HFF-Myc (cell line): ENCODE data around the gene EEPD1.

Experiments used
- DNase-seq: peaks from one replicate; pipeline ENCODE4 v3.0.0-alpha.2; 2011; ENCODE audit warnings: low read depth; ENCODE audit errors: extremely low read depth
- H3K4me3 ChIP-seq: replicated peaks from 2 replicates; pipeline ENCODE4 v1.5.1; 2011; ENCODE audit warnings: low read depth, mild to moderate bottlenecking, control low read depth, low read length
- TF ChIP-seq, protein P1 (sequence below): IDR thresholded peaks from 2 replicates; pipeline ENCODE4 v1.5.1; 2012; ENCODE audit warnings: mild to moderate bottlenecking, low read depth, low read length, control low read depth; ENCODE audit errors: missing control alignments

Gene EEPD1

DNA sequence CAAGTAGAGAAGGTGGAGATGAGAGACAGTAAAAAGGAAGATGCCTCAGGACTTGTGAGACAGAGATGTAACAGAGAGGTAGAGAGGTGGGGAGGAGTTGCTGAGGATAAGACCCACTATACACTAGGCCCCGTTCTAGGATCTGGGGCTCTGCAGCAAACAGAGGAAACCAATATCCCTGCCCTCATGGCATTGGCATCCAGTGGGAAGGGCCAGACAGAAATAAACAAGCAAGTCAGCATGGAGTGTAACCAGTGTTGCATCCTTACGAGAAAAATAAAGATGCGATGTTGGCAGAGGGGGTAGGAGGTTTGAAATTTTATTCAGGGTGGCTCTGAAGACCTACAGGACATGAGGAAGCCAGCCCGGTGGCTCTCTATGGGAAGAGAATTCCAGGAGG, 22.0 kb upstream of the EEPD1 start:
- TF ChIP-seq, protein P1, sequence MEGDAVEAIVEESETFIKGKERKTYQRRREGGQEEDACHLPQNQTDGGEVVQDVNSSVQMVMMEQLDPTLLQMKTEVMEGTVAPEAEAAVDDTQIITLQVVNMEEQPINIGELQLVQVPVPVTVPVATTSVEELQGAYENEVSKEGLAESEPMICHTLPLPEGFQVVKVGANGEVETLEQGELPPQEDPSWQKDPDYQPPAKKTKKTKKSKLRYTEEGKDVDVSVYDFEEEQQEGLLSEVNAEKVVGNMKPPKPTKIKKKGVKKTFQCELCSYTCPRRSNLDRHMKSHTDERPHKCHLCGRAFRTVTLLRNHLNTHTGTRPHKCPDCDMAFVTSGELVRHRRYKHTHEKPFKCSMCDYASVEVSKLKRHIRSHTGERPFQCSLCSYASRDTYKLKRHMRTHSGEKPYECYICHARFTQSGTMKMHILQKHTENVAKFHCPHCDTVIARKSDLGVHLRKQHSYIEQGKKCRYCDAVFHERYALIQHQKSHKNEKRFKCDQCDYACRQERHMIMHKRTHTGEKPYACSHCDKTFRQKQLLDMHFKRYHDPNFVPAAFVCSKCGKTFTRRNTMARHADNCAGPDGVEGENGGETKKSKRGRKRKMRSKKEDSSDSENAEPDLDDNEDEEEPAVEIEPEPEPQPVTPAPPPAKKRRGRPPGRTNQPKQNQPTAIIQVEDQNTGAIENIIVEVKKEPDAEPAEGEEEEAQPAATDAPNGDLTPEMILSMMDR, result no peak
- no peak overlapping the region for H3K4me3 ChIP-seq
- DNase-seq, result no peak

DNA sequence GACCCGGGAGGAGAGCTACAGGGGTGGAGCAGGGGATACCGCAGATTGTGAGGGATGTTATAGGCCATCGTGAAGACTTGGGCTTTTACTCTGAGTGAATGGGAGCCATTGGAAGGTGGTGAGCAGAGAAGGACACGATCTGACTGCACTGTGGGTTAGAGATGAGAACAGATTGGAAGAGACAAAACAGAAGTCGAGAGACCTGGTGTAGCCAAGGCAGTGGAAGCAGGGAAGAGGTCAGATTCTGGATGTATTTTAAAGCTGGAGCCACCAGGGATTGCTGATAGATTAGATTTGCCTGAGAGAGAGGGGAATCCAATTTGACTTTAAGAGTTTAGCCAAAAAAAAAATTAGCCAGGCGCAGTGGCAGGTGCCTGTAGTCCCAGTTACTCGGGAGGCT, 21.6 kb upstream of the EEPD1 start:
- TF ChIP-seq, protein P1, result no peak
- H3K4me3 ChIP-seq, result no peak overlapping the region
- no peak for DNase-seq

DNA sequence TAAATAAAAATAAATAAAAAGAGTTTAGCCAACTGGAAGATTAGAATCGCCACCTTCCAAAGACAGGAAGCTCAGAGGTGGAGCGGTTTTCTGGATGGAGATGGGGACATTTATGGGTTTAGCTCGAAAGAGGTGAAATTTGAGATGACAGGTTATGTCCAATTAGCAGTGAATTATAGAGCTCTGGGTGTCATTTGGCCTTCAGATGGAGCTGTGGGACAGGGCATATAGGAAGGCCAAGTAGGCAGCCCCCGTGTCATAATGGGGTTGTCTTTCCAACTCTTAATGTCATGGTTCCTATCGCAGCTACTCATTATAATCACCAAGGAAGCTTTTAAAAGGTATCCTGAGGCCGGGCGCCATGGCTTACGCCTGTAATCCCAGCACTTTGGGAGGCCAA, 21.0 kb upstream of the EEPD1 start:
- H3K4me3 ChIP-seq, result no peak overlapping the region
- DNase-seq, result no peak
- TF ChIP-seq, protein P1, result no peak

DNA sequence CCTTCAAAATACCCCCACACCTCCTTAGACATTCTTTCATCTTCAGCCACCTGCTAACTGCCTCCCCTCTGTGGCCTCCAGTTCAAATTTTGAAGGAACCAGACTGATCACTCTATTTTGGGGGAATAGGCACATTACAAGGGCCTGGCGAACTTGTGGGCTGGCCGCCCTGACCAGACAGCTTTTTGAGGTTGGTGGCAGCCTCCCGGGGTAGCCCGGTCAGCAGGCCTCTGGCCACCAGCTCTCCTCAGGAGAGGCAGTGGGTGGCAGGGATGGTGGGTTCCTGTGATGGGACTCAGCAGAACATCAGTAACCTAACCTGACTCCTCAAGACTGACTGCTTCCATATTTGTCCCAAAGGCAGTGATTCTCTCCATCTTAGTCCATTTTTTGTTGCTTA, 17.4 kb upstream of the EEPD1 start:
- DNase-seq, result no peak
- TF ChIP-seq, protein P1, result no peak
- H3K4me3 ChIP-seq, result no peak overlapping the region

DNA sequence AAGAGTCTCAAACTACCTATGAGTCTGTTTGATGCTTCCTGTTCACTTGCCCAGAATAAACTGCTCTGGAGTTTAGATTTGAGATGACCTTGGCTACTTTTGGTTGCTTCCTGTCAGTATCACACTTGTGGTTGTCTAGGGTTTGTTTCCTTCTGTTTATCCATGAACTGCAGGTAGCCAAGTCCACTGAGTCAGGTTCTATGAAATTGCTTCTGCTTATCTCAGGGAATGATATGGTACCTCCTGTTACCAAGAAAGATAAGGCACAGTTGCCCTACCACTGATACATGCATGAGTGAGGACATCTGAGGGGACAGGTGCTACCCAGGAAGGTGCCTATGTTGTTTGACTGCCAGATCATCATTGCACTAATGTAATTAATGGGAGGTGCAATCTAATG, 15.8 kb upstream of the EEPD1 start:
- TF ChIP-seq, protein P1, result no peak
- H3K4me3 ChIP-seq, result no peak overlapping the region
- DNase-seq, result no peak

DNA sequence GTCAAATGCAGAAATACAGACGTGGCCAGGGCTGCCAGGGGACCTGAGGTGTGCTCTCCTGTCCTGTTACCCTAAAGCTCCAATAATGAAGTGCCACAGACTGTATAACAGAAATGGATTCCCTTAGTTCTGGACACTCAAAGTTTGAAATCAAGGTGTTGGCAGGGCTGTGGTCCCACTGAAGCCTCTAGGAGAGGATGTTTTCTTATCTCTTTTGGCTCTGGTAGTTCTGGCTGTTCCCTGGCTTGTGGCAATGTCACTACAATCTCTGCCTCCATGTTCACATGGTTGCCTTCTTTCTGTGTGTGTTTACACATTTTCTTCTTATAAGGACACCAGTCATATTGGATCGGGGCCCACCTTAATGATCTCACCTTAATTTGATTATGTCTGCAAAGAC, 15.3 kb upstream of the EEPD1 start:
- TF ChIP-seq, protein P1, result no peak

DNA sequence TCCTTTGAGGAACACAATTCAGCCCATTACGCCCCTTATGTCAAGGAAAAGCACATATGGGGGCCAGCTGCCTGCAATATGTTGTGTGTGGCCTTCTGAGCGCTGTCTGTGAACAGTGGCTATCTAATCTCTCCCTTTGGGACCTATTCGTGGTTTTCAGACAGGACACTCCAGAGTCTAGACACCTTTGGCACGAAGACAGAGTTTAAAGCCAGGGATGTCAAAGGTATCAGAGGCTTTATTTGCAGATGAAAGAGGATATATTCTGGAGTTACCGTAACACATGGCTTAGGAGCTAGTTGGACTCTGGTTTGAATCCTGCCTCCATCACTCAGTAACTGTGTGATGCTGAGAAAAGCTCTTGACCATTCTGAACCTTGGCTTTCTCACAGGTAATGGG, 14.8 kb upstream of the EEPD1 start:
- no peak for DNase-seq
- TF ChIP-seq, protein P1, result no peak

More for the DNA sequence above, 15.3 kb upstream of the EEPD1 start:
- DNase-seq, result no peak
- H3K4me3 ChIP-seq, result no peak overlapping the region

More for the DNA sequence above, 14.8 kb upstream of the EEPD1 start:
- no peak overlapping the region for H3K4me3 ChIP-seq
